Neutrophil (primary cell): Measurements from ENCODE around the gene CCDC190.
"Not testable (repeated sequence)": the region's sequence is repeated elsewhere in the genome, so short reads cannot be mapped to it uniquely, and the experiment has no call there.

Source experiments
- H3K27ac ChIP-seq: fragments of 200-600 bp; sonication (generic); 2 replicates; pipeline ENCODE4 v1.5.1; 2016; ENCODE audit warnings: mild to moderate bottlenecking, moderate library complexity
- H3K27me3 ChIP-seq: fragments of 200-600 bp; sonication (generic); 2 replicates; pipeline ENCODE4 v1.6.0; 2016; ENCODE audit warnings: mild to moderate bottlenecking
- H3K36me3 ChIP-seq: fragments of 200-600 bp; sonication (generic); 2 replicates; pipeline ENCODE4 v1.5.1; 2017
- H3K4me1 ChIP-seq, 2 experiments: fragments of 200-600 bp in 1 of 2; sonication (generic) in 1 of 2; 1 replicate in 1 of 2; 2 replicates in 1 of 2; pipeline versions ENCODE4 v1.5.1 to v1.6.1; 2013 to 2016; ENCODE audit warnings: low read depth in 1 of 2, low read length in 1 of 2, mild to moderate bottlenecking in 1 of 2, moderate library complexity in 1 of 2; ENCODE audit not compliant: control insufficient read depth in 1 of 2, insufficient read depth in 1 of 2
- H3K4me3 ChIP-seq, 2 experiments: fragments of 200-600 bp in 1 of 2; sonication (generic) in 1 of 2; 1 replicate in 1 of 2; 2 replicates in 1 of 2; pipeline ENCODE4 v1.5.1; 2013 to 2016; ENCODE audit warnings: low read depth in 1 of 2, low read length in 1 of 2, mild to moderate bottlenecking in 1 of 2, moderate library complexity in 1 of 2
- H3K9me3 ChIP-seq: fragments of 200-600 bp; sonication (generic); 2 replicates; pipeline ENCODE4 v1.5.1; 2016
- CTCF ChIP-seq: fragments of 200-600 bp; sonication (generic); IDR thresholded peaks from 2 replicates; pipeline ENCODE4 v1.5.1; 2016; ENCODE audit warnings: antibody characterized with exemption

CCDC190 gene

GRCh38 chr1:162886705-162887104 is 25.7 kb upstream of the CCDC190 start:
- Histone ChIP-seq H3K4me1 (no peaks in the 10 kb centered on the region), H3K9me3 (no peaks in the 10 kb centered on the region), H3K4me3 (no peak overlapping the region), H3K27me3 (peaks cover 22% of the 10 kb centered on the region), H3K27ac (no peak overlapping the region), H3K36me3 (no peaks in the 10 kb centered on the region)
- TF ChIP-seq CTCF: no peak

GRCh38 chr1:162885265-162885664 is 24.3 kb upstream of the CCDC190 start:
- H3K4me3 ChIP-seq: no peak overlapping the region
- H3K36me3 ChIP-seq: no peaks in the 10 kb centered on the region
- peaks cover 29% of the 10 kb centered on the region for H3K27me3 ChIP-seq
- no peak overlapping the region for H3K27ac ChIP-seq
- no peaks in the 10 kb centered on the region for H3K4me1 ChIP-seq
- no peaks in the 10 kb centered on the region for H3K9me3 ChIP-seq
- no peak for TF ChIP-seq CTCF

GRCh38 chr1:162884831-162885230 is 23.9 kb upstream of the CCDC190 start:
- no peak overlapping the region for H3K27ac ChIP-seq

GRCh38 chr1:162882248-162882674 is 21.3 kb upstream of the CCDC190 start:
- H3K4me1 ChIP-seq: no peaks in the 10 kb centered on the region
- H3K9me3 ChIP-seq: no peaks in the 10 kb centered on the region
- no peak overlapping the region for H3K27ac ChIP-seq
- no peak overlapping the region for H3K4me3 ChIP-seq
- peaks cover 37% of the 10 kb centered on the region for H3K27me3 ChIP-seq
- no peak for TF ChIP-seq CTCF
- no peaks in the 10 kb centered on the region for H3K36me3 ChIP-seq

More at GRCh38 chr1:162884831-162885230, 23.9 kb upstream of the CCDC190 start:
- peaks cover 29% of the 10 kb centered on the region for H3K27me3 ChIP-seq
- H3K4me3 ChIP-seq: no peak overlapping the region
- H3K36me3 ChIP-seq: no peaks in the 10 kb centered on the region
- no peaks in the 10 kb centered on the region for H3K4me1 ChIP-seq
- TF ChIP-seq CTCF: no peak
- no peaks in the 10 kb centered on the region for H3K9me3 ChIP-seq

- H3K27me3 ChIP-seq: peaks cover 42% of the 10 kb centered on the region
- no peaks in the 10 kb centered on the region for H3K36me3 ChIP-seq
- no peaks in the 10 kb centered on the region for H3K4me1 ChIP-seq
- no peak for TF ChIP-seq CTCF
- H3K27ac ChIP-seq: no peak overlapping the region
- H3K4me3 ChIP-seq: no peak overlapping the region
- no peaks in the 10 kb centered on the region for H3K9me3 ChIP-seq
Observed at GRCh38 chr1:162881590-162881989, 20.6 kb upstream of the CCDC190 start.

- H3K27me3 ChIP-seq: peaks cover 52% of the 10 kb centered on the region
- H3K27ac ChIP-seq, H3K4me1 ChIP-seq, H3K9me3 ChIP-seq, H3K4me3 ChIP-seq, H3K36me3 ChIP-seq: not testable (repeated sequence)
Observed at GRCh38 chr1:162880617-162881016, 19.6 kb upstream of the CCDC190 start.
